HT1080 (cell line): Measurements from ENCODE around the gene TNFAIP1. TPM values are rescaled to one million over a fixed set of nuclear protein-coding genes. Genes with fewer than 3 reads are reported as not detected.

Source experiments
- DNase-seq: peaks from one replicate; pipeline ENCODE4 v3.0.0-alpha.2; 2015; ENCODE audit warnings: low read depth
- total RNA-seq: library from RNA; depleted of rRNA; stranded (reverse); fragments of >200 nt; shearing (Covaris generic); gene quantifications from 2 replicates; pipeline ENCODE4 v1.2.3, GENCODE V29; 2014

TNFAIP1 gene
- total RNA-seq, 1 experiment from 2014 or later = 64.8 TPM

DNA sequence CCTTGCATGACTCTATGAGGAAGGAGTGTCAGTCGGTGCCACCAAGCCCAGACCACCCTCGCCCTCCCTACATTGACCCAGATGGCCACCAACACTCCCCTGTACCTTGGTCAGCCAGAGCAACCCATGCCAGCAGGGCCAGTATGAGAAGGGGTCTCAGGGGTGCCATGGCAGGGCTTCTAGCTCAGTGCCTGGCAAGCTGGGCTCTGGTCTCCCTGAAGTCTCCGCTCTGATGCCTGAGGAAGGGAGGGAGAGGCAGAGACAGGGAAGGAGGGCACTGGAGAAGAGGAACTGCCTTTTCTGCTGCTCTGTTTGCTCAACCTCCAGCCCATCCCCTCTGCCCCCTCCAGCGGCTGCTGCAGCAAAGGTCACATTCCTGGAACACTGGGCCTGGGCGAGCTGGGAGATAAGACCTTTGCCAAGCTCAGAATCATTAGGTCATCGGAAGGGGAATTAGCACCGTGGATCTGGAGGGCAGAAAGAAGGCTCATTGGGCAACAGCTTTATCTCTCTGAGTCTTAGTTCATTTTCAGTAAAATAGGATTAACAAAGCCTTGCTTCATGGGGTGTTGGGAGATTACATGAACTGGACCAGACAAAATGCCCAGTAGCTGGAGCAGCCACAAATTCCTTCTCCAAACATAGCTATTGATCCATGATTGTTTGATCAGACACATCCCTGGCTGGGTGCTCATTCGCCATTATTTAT is 34.6 kb downstream of the TNFAIP1 start, which contains the start of gene VTN:
Gene VTN, minus strand, starts transcription at position 273 of the 709 bp plus-strand sequence. Its CDS starts 104 bp downstream, at position 169.
- no peak for DNase-seq

DNA sequence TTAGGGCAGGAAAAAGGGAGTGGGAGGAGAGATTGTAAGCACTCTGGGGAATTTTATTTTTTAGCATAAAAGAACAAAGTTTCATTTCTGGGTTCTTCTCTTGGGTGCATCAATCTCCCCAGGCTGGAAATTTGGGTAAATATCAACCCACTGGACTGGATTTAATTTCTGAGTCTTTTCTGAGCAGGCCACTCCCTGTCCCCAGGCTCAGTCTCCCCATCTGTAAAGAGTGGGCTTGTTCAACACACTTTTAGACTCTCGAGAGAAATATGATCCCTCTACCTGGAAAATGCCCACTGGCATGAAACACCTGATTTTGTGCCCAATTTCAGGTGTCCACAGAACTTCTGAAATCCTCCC is 35.2 kb downstream of the TNFAIP1 start:
- no peak for DNase-seq

DNA sequence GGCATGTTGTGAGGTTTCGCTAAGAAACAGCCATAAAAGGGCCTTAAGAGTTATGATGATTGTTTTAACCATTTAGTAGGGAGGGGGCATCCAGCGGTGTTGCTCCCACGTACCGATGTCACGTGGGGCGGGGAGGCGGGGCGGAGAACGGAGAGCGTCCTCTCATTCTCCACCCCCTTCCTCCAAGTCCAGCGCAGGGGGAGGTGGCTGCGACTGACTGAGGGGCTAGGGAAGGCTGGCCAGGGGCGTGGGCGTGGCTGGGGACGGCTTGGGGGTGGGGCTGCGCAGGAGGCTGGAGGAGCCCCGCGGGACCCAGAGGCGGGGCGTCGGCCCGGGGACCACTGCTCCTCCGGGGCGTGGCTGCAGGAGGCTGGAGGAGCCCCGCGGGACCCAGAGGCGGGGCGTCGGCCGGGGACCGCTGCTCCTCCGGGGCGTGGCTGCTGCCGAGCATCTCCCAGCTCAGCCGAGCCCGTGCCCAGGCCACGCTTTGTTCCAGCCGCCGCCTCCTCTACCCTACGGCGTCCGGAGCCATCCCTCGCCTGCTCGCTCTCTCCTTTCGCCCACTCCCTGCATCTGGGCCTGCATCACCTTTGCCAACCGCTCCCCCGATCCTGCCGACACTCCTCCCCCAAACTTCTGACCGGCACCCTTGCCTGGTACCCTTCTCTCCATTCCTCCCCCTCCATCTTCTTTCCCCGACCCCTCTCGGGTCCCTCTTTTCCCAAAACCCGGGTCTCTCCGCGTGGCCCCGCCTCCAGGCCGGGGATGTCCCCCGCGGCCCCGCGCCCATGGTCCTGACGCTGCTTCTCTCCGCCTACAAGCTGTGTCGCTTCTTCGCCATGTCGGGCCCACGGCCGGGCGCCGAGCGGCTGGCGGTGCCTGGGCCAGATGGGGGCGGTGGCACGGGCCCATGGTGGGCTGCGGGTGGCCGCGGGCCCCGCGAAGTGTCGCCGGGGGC is 36.0 kb downstream of the TNFAIP1 start, which contains the start of gene SARM1:
Gene SARM1, plus strand, starts transcription at position 450 of the 958 bp plus-strand sequence. Its CDS starts 339 bp downstream, at position 789.
- DNase-seq = peak; percentile 81

DNA sequence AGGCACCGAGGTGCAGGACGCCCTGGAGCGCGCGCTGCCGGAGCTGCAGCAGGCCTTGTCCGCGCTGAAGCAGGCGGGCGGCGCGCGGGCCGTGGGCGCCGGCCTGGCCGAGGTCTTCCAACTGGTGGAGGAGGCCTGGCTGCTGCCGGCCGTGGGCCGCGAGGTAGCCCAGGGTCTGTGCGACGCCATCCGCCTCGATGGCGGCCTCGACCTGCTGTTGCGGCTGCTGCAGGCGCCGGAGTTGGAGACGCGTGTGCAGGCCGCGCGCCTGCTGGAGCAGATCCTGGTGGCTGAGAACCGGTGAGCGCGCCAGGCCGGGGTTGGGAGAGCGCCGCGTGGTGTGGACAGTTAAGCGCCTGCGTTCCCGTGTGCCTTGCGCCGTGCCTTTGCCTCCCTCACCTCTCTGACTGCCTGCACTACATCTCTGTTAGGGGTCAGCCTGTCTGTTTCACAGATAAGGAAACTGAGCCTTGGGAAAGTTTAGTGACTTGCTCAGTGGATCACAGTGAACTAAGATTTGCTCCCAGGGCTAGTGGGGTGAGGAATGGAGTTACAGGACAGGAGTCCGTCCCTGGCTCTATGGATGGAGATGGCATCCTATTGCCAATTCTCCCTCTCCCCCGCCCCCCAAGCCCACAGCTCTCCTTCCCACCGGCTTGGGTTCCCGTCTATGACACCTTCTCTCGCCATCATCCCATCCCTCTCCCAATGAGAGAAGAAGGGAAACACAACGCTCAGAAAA is 36.8 kb downstream of the TNFAIP1 start:
- no peak for DNase-seq

DNA sequence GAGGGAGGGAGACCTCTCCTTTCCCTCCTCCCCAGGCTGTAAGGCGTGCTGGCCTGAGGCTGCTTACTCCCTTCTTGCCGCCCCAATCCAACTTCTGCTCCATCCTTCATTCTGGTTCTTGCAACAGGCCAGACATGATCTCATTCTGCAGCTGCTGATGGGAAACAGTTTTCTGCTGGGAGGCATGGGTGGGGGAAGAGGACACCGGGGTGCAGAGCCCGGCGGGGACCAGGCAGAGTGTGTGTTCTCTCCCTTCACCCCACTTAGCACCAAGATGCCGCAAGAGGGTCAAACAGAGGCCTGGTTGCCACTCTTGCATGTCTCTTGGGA is 37.3 kb downstream of the TNFAIP1 start:
- no peak for DNase-seq

DNA sequence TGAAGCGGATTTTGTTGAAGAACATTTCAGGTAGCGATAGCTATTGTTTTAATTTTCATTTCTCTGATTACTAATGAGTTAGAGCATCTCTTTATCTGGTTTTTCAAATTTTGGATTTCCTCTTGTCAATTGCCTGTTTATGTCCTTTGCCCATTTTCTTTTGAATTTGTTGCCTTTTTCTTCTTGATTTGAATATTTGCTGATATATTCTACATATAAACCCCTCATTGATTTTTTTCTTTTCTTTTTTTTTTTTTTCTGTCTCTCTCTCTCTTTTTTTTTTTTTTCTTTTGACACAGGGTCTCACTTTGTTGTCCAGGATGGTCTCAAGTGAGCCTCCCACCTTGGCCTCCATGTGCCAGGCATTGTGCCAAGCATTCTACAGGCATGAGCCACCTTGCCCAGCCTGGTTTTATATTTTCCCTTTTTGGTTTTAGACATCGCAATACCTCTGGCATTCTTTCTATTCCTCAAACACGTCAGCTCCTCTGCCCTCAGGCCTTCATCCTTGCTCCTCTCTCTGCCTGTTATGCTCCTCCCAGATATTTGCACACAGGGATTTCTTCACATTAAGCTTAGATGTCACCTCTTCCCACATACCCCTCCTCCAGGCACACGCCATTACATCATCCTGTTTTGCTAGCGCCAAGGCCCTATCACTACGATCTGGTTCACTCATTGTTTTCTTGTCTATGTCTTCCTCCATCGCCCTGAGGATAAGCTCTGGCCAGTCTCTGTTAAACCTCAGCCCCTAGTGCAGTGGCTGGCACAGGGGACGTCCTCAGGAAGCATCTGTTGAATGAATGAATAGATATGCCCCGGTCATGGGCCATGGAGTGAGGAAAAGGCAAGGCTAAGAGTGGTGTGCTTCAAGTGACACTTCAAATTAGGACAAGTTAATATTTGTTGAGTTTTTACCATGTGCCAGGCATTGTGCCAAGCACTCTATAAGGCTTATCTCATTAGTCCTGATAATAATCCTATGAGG is 44.5 kb downstream of the TNFAIP1 start:
- peak; percentile 52 for DNase-seq

DNA sequence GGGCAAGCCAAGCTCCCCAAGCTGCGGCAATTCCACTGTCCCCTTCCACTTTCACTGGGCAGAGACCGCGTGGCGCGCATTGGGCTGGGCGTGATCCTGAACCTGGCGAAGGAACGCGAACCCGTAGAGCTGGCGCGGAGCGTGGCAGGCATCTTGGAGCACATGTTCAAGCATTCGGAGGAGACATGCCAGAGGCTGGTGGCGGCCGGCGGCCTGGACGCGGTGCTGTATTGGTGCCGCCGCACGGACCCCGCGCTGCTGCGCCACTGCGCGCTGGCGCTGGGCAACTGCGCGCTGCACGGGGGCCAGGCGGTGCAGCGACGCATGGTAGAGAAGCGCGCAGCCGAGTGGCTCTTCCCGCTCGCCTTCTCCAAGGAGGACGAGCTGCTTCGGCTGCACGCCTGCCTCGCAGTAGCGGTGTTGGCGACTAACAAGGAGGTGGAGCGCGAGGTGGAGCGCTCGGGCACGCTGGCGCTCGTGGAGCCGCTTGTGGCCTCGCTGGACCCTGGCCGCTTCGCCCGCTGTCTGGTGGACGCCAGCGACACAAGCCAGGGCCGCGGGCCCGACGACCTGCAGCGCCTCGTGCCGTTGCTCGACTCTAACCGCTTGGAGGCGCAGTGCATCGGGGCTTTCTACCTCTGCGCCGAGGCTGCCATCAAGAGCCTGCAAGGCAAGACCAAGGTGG is 45.7 kb downstream of the TNFAIP1 start:
- DNase-seq = no peak

DNA sequence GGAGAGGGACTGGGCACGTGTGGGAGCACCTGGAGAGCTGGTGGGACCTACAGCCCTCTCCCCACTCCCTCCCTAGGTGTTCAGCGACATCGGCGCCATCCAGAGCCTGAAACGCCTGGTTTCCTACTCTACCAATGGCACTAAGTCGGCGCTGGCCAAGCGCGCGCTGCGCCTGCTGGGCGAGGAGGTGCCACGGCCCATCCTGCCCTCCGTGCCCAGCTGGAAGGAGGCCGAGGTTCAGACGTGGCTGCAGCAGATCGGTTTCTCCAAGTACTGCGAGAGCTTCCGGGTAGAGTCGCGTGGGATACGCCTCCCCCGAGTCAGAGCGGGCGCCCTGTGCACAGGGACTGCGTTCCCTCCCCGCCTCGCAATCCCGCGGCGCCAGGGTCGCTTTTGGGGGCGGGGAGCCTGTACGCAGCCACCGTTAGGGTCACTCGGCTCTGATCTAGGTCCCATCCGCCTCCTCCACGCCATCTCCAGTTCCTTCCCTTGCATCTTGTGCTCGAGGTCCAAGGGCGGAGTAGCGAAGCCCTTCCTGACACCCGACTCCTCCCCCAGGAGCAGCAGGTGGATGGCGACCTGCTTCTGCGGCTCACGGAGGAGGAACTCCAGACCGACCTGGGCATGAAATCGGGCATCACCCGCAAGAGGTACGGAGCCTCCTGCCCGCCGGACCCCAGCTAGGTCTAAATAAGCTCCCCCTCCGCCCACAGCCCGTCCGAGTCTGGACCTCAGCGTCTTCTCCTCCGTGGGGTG is 48.9 kb downstream of the TNFAIP1 start:
- no peak for DNase-seq

DNA sequence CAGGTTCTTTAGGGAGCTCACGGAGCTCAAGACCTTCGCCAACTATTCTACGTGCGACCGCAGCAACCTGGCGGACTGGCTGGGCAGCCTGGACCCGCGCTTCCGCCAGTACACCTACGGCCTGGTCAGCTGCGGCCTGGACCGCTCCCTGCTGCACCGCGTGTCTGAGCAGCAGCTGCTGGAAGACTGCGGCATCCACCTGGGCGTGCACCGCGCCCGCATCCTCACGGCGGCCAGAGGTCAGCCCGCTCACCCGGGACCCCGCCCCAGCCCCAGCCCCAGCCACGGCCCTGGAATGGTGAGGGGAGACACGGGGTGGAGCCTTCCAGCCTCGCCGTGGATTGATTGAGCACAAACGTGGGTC is 49.5 kb downstream of the TNFAIP1 start:
- DNase-seq = no peak

DNA sequence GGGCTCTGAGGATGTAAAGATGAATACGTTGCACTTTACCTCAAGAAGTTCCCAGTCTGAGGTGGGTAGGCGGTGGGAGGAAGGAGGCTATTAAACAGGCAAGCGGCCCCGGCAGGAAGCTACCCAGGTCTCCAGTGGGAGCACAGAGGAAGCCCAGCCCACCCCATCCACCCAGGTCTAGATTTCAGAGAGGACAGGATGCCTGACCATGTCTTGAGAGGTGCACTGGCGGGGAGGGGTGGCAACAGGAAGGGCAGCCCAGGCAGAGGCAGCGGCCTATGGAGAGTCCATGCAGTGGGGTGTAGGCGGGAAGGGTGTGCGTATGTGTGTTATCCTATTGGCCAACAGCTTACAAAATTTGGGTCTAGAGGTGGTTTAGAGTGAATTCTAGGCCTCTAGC is 49.8 kb downstream of the TNFAIP1 start:
- no peak for DNase-seq

DNA sequence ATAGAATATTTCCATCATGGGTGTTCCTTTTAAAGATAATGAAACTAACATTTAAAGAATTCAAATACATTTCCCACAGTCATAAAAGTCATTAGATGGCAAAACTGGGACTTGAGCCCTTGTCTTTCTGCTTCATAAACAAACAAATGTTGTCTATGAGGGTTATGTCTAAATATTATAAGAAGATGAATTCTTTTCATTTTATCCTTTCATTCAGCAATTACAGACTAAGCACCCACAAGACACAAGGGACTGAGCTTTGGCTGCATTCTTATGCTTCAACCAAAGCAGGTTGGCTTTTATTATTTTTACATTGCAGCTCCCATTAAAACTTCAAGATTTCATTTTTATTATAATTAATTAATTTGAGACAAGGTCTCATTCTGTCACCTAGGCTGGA is 50.8 kb downstream of the TNFAIP1 start:
- DNase-seq = no peak

DNA sequence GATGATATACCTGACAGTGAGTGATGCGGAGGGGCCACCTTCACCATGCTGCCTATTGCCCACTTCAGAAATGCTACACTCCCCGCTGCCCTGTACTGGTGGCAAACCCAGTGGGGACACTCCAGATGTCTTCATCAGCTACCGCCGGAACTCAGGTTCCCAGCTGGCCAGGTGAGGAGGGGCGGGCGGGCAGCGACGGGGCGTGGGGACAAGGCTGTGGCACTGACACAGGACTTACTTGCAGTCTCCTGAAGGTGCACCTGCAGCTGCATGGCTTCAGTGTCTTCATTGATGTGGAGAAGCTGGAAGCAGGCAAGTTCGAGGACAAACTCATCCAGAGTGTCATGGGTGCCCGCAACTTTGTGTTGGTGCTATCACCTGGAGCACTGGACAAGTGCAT is 52.5 kb downstream of the TNFAIP1 start:
- no peak for DNase-seq

DNA sequence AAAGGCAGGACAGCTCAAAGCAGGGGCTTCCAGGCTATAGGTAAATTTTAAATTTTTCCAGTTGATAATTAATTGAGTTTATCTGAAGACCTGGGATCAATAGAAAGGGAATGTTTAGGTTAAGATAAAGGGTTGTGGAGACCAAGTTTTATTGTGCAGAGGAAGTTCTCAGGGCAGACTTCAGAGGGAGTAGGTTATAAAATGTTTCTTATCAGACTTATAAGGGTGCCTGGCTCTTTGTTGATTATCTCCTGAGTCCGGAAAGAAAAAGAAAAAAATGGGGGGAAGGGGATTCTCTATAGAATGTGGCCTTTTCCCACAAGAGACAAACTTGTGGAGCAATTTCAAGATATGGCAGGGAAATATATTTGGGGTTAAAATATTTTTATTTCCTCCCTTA is 54.6 kb downstream of the TNFAIP1 start:
- no peak for DNase-seq

DNA sequence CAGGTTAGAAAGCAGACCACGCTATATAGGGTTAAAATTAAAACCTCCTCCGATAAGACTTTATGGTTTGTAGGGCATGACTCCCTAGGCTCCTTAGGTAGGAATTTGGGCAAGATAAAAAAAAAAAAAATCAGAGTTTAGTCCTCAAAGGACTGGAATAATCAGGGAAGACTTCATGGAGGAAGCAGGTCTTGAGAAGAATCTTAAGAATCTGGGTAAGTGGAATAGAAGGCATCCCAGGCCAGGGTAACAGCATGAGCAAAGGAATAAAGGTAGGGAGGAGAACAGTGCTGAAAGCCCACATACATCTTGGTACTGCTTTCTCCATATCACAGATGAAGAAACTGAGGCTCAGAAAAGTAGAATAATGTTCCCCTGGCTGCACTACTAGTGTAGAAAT is 55.0 kb downstream of the TNFAIP1 start:
- no peak for DNase-seq

DNA sequence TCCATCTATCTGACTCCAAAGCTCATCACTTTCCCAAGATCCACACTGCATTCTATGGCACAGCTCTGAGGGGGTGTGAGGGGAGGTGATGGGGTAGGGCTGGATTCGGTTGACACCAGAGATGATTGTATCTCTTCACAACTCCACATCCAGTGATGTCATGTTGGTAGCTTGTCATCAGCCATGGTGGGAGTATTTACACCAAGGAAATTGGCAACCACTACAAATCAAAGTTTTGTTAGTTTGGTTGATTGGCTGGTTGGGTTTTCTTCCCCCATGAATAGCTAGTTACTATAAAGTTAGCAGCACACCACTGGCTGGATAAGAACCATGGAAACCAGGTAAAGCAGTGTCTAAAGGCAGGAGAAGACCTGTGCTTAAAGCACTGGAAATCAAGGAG is 55.4 kb downstream of the TNFAIP1 start:
- no peak for DNase-seq

DNA sequence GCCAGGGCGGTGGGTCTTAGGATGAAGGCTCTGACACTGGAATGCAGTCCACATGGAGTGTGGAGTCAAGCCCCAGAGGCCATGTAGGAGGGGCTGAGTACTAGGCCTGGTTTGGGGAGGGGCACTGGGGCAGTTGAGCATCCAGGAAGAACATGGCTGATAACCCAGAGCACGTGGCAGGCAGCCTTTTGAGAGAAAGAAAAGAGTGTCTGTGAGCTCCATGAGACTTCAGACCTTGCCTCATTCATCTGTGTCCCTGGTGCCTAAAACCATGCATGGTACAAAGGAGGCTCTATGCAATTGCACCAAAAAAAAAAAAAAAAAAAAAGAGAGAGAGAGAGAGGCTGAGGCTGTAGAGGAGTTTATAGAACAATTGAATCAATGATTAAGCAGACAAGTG is 55.8 kb downstream of the TNFAIP1 start:
- DNase-seq = no peak

DNA sequence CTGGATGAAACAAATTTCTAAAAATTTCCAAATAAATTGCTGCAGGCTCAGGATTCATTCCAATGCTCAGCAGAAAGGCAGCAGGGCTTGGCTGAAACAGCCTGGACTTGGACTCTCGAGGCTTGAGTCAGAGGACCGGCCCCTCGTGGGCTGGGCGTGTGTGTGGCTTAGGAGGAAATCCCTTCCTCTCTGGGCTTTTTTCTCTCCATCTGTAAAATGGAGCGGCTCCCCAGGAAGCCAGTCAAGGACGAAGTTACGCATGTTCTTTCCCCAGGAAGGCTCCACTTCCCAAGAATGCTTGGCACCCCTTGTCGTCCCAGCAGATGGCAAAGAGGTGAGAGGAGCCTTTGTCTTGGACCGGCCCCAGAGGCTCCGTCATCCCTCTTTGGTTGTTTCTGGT is 56.9 kb downstream of the TNFAIP1 start:
- DNase-seq = no peak

DNA sequence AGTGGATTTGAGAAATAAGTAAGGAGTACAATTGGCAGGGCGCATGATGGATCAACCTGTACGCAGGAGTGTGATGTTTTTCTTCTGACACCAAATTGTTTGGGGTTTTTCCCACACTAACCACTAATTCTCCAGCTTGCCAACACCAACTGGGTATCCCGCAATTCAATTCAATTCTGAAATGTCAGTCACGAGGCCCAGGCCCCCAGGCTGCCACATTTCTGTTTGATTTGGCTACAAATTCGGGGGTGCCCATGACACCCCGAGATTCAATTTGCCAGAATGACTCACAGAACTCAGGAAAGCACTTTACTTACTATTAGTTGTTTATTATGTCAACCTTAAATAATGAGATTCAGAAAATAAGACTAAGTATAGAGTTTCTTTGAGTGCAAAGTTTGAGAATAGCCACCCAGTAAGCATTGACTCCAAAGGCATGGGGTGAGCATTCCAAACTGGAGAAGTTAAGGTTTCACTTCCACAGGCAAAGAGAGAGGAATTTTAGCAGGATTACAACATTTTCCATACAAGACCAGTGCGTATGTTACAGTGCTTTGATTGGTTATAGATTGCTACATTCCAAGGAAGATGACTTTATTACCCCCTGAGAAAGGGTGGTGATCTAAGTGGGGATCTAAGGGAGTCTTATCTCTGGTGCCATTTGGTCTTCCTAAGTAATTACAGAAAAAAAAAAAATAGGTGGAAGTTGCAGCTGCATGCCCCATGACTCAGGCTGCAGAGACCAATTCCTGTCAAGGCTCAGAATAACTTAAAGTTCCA is 59.0 kb downstream of the TNFAIP1 start:
- no peak for DNase-seq

DNA sequence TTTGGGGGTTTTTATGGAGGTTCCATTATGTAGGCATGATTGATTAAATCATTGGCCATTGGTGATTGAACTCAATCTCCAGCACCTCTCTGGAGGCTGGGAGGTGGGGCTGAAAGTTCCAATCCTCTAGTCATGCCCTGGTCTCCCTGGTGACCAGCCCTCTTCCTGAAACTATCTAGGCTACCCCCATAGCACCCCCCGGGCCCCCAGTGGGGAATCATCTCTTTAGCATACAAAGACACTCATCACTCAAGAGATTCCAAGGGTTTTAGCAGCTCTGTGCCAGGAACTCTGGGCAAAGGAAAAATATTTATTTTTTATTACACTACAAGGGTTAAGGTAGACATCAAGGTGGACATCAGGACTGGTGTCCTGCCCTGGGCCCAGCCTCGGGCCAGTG is 59.9 kb downstream of the TNFAIP1 start:
- no peak for DNase-seq
